Stimulated activated CD4-positive, alpha-beta T cell treated with anti-CD3 and anti-CD28 coated beads, Interleukin-15, amount 100 ng/mL, for 1 hour (primary cell): ENCODE measurements around the gene INPPL1.
"Not testable (repeated sequence)": the region's sequence is repeated elsewhere in the genome, so short reads cannot be mapped to it uniquely, and the experiment has no call there.

Experiments
- DNase-seq, 2 donors: peaks; one replicate each; pipeline ENCODE4 v3.0.0-alpha.2; 2020; ENCODE audit warnings: low read depth in 1 of 2, low spot score in 1 of 2

Gene INPPL1

GRCh38 chr11:72243173-72244059 lies 18.8 kb downstream of the INPPL1 start:
- DNase-seq = no peak

GRCh38 chr11:72244060-72244360 lies 19.4 kb downstream of the INPPL1 start, which contains the start of gene PHOX2A:
Gene PHOX2A, minus strand, starts transcription at chr11:72244176. Its CDS starts 172 bp downstream, at chr11:72244004.
- no peak for DNase-seq

GRCh38 chr11:72244361-72245262 lies 20.0 kb downstream of the INPPL1 start:
- no peak for DNase-seq

GRCh38 chr11:72245263-72245816 lies 20.8 kb downstream of the INPPL1 start:
- no peak for DNase-seq

- no peak for DNase-seq
Measured at GRCh38 chr11:72247584-72247983, 23.0 kb downstream of the INPPL1 start.

GRCh38 chr11:72249961-72250360 lies 25.4 kb downstream of the INPPL1 start:
- no peak for DNase-seq

GRCh38 chr11:72250661-72251464 lies 26.3 kb downstream of the INPPL1 start:
- no peak for DNase-seq

- DNase-seq = no peak
Measured at GRCh38 chr11:72251614-72252013, 27.0 kb downstream of the INPPL1 start.

GRCh38 chr11:72253392-72253791 lies 28.8 kb downstream of the INPPL1 start:
- DNase-seq = no peak

- no peak for DNase-seq
Measured at GRCh38 chr11:72254299-72254993, 29.9 kb downstream of the INPPL1 start.

GRCh38 chr11:72257570-72257969 lies 33.0 kb downstream of the INPPL1 start:
- no peak for DNase-seq

- DNase-seq = no peak
Measured at GRCh38 chr11:72259490-72259889, 34.9 kb downstream of the INPPL1 start.

GRCh38 chr11:72260574-72260973 lies 36.0 kb downstream of the INPPL1 start:
- no peak for DNase-seq

- no peak for DNase-seq
Measured at GRCh38 chr11:72263361-72263760, 38.8 kb downstream of the INPPL1 start.

- DNase-seq = no peak
Measured at GRCh38 chr11:72265951-72266350, 41.4 kb downstream of the INPPL1 start.

GRCh38 chr11:72266960-72267359 lies 42.4 kb downstream of the INPPL1 start:
- not testable (repeated sequence) for DNase-seq

- no peak for DNase-seq
Measured at GRCh38 chr11:72267956-72268617, 43.5 kb downstream of the INPPL1 start.

GRCh38 chr11:72271980-72272379 lies 47.4 kb downstream of the INPPL1 start:
- no peak for DNase-seq

GRCh38 chr11:72274435-72274834 lies 49.9 kb downstream of the INPPL1 start:
- DNase-seq = no peak

- DNase-seq = no peak
Measured at GRCh38 chr11:72278905-72279304, 54.3 kb downstream of the INPPL1 start.
